NOMO-1 treated with DMSO at 0.1 percent for 48 hours (cell line): ENCODE results near the gene RFX7.

Experiments
- DNase-seq: peaks from one replicate; lab custom pipeline; 2025; ENCODE audit not compliant: unreplicated experiment; lab: John Stamatoyannopoulos, UW

The RFX7 gene

DNA sequence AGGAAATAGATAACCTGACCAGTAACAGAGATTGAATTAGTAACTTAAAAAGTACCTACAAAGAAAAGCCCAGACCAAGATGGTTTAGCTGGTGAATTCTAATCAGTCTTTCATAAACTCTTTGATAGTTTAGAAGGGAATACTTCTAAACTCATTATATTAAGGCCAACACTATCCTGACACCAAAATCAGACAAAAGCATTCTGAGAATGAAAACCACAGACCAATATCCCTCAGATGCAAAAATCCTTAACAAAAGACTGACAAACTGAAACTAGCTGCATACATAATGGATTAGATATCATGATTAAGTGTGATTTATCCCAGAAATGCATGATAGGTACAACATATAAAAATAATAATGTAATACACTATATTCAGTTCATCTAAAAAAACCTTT is 115.6 kb downstream of the RFX7 start:
- no peak for DNase-seq

DNA sequence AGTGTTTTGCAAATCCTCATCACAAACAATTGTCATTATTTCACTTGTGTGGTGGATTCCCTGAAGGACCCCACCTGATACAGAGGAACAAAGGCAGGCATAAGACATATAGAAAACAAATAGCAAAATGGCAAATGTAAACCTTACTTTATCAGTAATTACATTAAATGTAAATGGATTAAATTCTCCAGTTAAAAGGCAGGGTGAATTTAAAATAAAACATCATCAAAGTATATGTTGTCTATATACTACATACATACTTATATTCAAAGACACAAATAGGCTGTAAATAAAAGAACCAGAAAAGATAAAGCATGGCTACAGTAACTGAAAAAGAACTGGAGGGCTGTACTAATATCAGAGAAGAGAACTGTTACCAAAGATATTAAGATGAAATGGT is 117.3 kb downstream of the RFX7 start:
- DNase-seq: no peak

DNA sequence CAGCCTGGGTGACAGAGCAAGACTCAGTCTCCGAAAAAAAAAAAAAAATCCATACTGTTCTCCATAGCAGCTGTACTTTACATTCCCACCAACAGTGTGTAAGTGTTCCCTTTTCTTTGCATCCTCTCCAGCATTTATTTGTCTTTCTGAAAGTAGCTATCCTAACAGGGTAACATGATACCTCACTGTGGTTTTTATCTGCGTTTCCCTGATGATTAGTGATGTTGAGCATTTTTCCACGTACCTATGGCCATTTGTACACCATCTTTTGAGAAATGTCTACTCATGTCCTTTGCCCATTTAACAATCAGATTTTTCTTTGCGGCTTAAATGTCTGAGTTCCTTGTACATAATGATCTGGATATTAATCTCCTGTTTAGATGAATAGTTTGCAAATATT is 119.3 kb downstream of the RFX7 start:
- DNase-seq: no peak

DNA sequence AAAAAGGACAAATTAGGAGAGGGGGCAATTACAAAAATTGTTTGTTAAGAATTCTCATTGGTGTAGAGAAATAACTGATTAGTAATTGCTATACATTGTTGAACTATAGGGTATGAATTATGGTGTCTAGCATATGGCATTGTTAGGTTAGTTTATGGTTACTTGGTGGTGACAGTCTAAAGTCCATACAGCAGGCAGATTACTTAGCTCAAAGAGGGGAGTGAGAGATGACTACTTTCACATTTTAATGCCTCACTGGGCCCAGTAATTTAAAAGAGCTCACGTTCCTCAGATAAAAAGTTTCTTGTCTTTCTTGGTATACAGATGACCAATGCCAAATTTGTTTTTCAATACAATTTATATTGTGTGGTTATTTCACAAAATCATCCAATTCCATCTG is 137.8 kb downstream of the RFX7 start:
- no peak for DNase-seq

DNA sequence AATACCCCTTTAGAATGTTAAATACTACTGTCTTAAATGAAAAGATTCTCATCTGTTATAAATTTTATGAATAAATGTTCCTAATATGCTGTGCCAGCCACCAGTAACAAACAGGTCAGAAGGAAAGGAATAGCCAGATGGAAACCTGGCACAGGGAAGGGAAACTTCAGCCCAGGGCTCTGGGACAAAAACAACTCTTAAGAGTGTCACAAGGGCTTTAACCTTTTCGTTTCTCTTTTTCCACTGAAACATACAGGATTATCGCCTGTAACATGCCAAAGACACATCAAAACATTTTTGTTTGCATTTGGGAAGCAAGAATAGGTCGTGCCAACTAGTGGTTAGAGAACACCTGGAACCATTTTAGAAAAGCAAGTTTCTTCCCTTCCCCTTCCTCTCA is 141.2 kb downstream of the RFX7 start:
- no peak for DNase-seq

DNA sequence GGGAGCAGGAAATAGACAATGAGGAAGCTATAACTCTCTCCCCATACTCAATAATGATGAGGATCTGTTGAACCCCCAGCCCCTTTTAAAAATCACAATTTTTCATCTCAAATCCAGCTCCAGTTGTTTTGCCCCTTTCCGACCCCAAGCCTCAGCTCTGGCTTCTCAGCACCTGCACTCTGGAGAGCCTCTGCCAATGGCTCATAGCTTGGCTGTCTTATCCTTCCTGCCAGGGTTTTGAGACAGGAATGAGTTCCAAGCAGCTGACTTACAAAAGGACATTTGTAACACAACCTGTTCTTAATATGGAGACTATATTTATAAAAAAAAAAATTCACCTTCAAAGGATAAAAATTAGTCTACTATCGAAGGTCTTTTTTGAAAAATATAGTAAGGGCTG is 144.4 kb downstream of the RFX7 start:
- DNase-seq: no peak

DNA sequence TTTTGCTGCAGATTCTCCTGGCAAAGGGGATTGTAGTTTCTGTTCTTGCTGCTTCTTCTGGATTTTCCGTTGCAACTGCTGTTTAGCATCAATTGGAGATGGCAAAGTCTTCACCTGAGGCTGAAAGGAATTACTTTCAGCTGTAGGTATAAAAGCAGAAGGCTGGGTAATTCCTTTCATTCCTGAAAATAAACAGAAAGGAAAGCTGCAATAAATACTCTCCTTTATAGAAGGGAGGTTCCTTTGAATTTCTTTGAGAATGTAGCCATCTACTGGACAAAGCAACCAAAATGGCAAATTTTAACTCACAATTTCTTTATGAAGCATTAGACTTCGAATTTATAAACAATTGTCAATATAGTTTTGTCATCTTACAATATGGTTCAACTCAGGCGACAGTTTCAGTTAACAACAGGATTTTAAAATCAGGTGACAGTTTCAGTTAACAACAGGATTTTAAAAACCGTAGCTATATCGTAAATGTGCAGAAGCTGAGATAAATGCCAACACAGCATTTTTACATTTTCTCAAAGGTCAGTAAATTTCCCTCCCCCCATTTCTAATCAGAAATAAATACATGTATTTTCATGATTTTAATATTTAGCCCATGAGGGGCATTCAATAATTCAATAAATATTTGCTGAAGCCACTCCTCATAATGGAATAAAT is 145.3 kb downstream of the RFX7 start:
- no peak for DNase-seq

DNA sequence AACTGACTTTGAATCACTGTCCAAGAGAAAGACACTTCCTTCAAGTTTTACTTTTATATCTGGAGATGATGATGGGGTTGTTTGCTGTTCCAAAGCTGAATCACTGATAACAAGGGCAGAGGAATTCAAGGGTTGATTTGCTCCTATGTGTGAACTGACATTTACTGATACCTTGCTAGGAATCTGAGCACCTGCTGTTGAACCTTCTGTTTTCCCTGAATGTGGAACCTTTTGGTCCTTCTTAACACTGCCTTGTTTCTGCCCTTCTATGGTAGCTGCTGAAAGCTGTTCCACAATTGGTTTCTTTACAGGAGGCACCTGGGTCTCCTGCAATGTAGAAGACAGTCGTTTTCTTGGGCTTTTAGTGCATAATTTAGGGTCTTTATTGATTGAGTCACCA is 148.3 kb downstream of the RFX7 start:
- no peak for DNase-seq

DNA sequence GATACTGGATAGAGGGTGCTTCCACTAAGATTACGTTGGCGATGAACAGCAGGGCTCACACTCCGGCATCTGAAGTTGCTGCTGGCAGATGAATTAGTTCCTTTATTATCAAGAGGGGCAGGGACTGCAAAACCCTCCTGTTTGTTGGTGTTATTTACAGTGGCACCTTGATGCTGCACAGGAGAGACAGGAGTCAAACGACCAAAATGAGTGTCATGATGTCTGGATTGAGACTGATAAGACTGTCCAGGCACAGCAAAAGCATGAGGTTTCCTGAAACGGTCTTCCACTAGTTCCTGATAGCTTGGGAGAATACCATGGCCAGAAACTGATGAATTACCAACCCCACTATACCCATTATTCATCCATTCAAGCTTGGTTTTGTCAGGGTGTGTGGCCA is 149.5 kb downstream of the RFX7 start:
- no peak for DNase-seq

DNA sequence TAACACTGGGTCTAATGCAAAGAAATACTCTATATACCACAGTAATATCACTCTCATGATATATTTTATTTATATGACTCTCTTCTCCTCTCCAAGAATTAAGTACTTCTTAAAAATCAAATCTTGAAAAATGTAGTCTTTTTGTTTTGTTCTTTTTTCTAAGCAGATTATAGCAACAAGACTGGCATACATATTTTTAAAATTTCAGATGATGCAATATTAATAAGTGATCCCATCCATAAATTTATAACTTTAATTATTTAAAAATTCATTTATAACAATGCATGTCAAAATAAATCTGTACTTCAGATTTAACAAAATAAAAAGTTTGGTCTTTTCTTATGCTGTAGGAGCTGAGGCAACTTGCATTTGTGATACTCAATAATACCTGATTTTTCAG is 155.3 kb downstream of the RFX7 start:
- no peak for DNase-seq

DNA sequence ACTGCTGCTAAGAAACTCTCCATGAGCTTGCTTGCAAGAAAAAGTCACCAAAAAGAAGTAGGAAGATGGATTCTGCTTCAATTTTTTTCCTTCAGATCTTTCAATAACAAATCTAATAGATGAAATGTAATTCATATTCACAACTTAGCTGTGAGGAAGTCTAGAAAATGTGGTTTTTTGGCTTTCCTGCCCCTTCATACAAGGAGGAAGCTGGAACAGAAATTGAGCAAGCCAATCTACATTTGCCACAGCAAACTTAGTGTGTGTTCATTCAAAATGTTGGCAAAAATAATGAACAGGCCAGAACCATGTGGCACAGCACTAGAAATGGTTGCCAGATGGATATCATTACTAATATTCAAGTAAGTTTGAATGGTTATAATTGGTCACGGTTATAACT is 157.1 kb downstream of the RFX7 start:
- peak; percentile 49 for DNase-seq

DNA sequence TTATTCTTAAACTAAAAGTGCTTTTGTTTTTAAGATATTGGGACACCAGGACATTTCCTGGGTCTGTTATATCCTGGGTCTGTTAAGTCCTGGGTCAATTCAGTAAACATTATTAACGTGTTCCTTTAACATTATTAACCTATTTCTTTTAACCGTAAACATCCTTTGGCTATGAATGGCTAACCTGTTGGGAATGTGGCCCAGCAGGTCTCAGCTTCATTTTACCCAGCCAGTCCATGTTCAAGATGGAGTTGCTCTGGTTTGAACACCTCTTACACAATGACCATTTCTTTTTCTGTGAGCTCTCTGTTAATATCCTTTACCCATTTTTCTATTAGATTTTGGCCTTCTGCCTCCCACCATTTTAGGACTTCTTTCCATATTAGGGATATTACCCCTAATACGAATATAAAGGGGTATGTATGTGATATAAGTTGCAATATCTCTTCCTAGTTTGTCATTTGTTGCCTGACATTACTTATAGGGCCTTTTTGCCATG is 161.4 kb downstream of the RFX7 start:
- DNase-seq: no peak

DNA sequence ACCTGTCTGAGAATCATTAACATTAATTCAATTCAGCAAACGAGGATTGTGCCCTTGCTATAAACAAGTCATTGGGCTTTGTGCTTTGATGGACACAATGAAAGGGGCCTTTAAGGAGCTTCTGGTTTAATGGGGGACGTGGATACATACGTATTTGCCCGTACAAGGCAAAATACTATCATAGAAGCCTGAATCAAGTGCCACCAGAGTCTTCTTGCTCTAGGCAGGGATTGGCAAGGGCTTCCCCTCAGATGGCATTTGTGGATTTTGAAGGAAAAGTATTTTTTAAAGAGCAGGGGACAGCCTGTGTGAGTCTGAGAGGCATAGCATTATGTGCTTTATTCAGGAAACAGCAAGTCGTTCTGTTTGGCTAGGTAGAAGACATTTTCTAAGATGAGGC is 166.6 kb downstream of the RFX7 start:
- DNase-seq: no peak

DNA sequence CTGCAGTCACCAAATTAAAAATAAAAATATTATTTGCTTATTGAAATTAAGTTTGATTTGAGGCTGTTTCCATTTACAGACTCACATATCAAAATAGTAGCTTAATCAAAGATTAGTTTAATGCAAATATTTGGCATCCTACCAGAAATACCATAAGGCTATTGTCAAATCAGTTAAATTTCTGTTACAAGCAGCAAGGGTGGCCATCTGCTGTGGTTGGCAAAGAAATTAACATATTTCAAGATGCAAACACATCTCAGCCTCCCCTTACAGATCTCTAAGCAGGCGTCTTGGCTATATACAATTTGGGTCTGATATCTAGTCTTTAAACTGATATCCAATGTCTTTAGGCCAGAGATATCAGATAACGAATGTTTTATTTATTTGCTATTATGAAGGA is 167.0 kb downstream of the RFX7 start:
- no peak for DNase-seq

DNA sequence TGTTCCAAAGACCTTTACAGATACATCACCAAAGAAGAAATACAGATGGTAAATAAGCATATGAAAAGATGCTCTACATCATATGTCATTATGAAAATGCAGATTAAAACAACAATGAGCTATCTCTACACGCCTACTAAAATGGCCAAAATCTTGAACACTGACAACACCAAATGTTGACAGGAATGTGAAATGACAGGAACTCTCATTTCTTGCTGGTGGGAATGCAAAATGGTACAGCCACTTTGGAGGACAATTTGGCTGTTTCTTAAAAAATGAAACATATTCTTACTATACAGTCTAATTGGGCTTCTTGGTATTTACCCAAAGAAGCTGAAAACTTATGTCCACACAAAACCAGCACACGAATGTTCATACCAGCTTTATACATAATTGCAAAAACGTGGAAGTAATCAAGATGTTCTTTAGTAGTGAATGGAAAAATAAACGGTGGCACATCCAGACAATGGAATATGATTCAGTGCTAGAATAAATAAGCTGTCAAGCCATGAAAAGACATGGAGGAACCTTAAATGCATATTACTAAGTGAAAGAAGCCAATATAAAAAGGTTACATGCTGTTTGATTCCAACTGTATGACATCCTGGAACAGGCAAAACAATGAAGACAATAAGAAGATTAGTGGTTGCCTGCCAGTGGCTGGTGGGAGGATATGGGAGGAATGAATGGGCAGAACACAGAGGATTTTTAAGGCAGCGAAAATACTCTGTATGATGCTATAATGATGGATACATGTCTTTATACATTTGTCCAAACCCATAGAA is 169.0 kb downstream of the RFX7 start:
- DNase-seq: no peak

DNA sequence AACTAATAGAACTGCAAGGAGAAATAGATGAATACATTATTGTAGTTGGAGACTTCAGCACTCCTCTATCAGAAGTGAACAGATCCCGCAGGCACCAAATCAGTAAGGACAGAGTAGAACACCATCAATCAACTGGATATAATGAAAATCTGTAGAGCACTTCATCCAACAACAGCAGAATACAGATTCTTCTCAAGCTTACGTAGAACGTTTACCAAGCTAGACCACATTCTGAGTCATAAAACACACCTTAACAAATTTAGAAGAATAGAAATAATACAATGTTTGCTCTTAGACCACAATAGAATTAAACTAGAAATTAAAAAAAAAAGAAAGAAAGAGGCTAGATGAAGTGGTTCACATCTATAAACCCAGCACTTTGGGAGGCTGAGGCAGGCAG is 179.5 kb downstream of the RFX7 start:
- DNase-seq: no peak

DNA sequence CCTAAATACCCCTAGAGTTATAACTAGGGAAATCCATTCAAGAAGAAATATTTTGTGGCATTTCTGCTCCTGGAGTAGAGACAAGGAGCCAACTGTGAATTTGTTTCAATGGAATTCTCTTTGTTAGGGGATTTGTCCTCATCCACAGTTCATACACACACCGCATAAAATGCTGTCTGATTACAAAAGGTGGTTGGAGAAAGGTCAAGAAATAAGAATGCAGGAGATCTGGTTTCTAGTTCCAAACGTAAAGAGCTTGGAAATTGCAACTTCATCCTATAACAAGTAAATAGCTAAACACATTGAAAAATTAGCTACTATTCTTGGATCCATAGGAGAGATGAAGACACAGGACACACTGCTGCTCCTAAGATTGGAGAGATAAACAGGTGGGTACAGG is 184.0 kb downstream of the RFX7 start:
- no peak for DNase-seq

DNA sequence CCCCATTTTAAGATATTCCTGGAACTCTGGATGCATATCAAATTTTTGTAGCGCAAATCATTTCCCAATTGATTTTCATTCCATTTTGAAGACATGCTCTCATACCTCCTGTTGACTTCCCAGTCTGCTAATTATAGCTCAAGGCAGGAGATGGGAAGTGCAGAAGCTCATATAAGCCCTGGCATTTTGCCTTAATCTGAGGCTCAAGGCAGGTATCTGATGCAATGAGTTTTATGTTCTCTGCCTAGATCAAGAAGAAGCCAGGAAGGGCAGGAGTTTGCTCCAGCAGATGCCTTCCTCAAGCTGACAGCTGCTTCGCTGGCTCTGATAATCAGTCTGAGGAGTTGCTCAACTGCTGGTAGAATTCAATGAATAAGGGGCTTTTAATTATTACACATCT is 184.7 kb downstream of the RFX7 start:
- DNase-seq: no peak

DNA sequence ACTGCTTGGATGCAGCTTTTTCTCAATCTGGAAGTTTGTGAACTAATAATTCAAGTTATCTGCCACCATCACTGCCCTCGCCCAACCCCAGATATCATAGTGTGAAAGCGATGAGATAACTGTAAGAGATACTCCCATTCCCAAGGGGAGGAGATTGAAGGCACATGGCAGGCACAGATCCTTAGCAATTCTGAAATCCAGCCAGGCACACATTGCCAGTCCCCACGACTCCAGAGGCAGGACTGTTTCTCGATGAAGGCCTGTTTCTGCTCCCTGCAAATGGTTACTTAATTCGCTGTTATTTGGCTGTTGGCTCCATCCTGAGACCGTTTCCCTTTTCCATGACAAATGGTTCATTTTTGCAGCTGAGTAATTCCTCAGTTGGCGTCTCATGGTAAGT is 187.1 kb downstream of the RFX7 start:
- no peak for DNase-seq

DNA sequence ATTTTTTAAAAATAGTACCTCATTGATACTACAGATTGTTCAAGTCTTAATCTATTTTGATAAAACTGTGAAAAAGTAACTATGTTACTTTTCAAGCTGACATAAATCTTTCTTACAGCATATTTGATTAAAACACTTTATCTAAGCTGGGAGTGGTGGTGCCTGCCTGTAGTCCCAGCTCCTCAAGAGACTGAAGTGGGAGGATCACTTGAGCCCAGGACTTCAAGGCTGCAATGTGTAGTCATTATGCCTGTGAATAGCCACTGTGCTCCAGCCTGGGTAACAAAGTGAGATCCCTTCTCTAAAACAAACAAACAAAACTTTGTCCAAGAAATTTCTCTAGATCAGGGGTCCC is 190.7 kb downstream of the RFX7 start:
- no peak for DNase-seq

DNA sequence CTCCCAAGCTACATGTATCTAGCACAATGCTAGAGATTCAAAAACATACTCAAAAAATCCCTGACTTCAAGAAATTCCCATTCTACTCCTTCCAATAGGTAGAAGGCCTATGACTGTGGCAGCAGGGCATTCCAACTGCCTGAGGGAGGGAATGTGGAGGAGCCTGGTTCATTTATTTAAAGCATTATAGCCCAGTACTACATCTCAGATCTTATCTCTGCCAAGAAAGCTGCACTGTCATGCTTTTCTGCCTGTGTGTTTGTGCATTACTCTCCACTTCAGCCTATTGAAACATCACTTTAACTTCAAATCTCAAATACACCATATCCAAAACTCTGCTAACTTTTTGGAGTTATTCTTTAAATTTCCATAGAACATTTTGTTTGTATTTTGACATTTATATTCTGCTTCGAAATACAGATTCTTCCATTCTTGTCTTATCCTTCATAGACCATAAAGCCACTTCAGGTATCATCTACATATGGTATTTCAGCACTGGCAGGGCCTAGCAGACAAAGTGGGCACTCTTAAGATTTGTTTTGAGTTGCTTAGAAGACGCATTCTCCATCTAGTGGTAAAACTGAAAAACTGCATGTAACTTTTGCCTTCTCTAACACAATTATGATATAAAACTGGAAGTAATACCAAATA is 191.2 kb downstream of the RFX7 start:
- peak; percentile 40 for DNase-seq

DNA sequence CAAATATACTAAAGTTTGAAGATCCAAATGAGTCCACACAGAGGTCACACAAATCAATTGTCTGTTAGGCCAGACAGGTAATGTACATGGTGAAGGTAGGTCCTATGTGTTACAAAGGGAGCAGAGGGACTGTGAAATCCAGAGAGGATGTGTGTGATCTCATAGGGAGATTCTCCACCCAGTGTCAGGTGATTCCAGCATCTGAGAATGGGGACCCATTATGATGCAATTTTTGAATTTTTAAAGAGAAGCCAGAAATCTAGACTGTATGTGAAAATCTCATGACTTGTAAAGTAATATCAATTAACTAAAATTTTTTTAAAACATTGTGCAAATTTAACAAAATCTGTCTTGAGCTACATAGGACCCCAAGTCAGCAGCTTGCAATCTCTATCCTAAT is 192.0 kb downstream of the RFX7 start:
- DNase-seq: no peak
